K562 (cell line): ENCODE results near the gene TMEM218. TPM values are rescaled to one million over a fixed set of nuclear protein-coding genes. Genes with fewer than 3 reads are reported as not detected.

Experiments used
- CEBPZ ChIP-seq: fragments of 150-350 bp; IDR thresholded peaks from 2 replicates; pipeline ENCODE4 v1.6.1; 2014; ENCODE audit warnings: low read depth, mild to moderate bottlenecking, low read length, borderline replicate concordance
- FOXM1 ChIP-seq, 2 experiments: fragments of 450-650 bp in 1 of 2; sonication (generic) in 1 of 2; formaldehyde crosslinking in 1 of 2; IDR thresholded peaks; 2 replicates each; pipeline versions ENCODE4 v1.6.1 to v1.9.0; 2017 to 2022; ENCODE audit warnings: low read depth in 2 of 2, mild to moderate bottlenecking in 2 of 2, missing genetic modification reagents in 1 of 2, moderate library complexity in 1 of 2
- HDAC2 ChIP-seq: fragments of 450-650 bp; IDR thresholded peaks from 2 replicates; pipeline ENCODE4 v1.6.1; 2016; ENCODE audit warnings: mild to moderate bottlenecking
- HDAC3 ChIP-seq: fragments of 450-650 bp; IDR thresholded peaks from 2 replicates; pipeline ENCODE4 v1.6.1; 2018; ENCODE audit warnings: borderline replicate concordance, mild to moderate bottlenecking, moderate library complexity; ENCODE audit not compliant: partially characterized antibody
- KLF6 ChIP-seq: fragments of 250-450 bp; sonication (Bioruptor Pico); IDR thresholded peaks from 2 replicates; pipeline ENCODE4 v1.4.0; 2020; ENCODE audit warnings: mild to moderate bottlenecking, moderate library complexity, borderline replicate concordance
- NFRKB ChIP-seq: fragments of 450-650 bp; IDR thresholded peaks from 2 replicates; pipeline ENCODE4 v1.6.1; 2016; ENCODE audit warnings: low read depth
- RBBP5 ChIP-seq: fragments of 200-600 bp; sonication (generic); IDR thresholded peaks from 2 replicates; pipeline ENCODE4 v1.6.1; 2012; ENCODE audit warnings: borderline replicate concordance, mild to moderate bottlenecking, low read length, control low read depth, inconsistent platforms; ENCODE audit not compliant: insufficient read depth, poor library complexity, severe bottlenecking
- RBM15 ChIP-seq: fragments of 200-400 bp; formaldehyde crosslinking; IDR thresholded peaks from 2 replicates; pipeline ENCODE4 v1.6.1; 2018; ENCODE audit warnings: mild to moderate bottlenecking, low read length, moderate library complexity; ENCODE audit not compliant: insufficient read depth
- SMC3 ChIP-seq: conservative IDR thresholded peaks from 2 replicates; pipeline ENCODE4 v1.6.1; 2011; ENCODE audit warnings: low read depth, low read length, improper control_type of control experiment; ENCODE audit not compliant: insufficient read depth
- TAF15 ChIP-seq: fragments of 200-400 bp; formaldehyde crosslinking; IDR thresholded peaks from 2 replicates; pipeline ENCODE4 v1.6.1; 2017; ENCODE audit warnings: mild to moderate bottlenecking, low read depth, low read length, moderate library complexity
- ZBTB26 ChIP-seq: fragments of 450-650 bp; formaldehyde crosslinking; IDR thresholded peaks from 2 replicates; pipeline ENCODE4 v1.4.0; 2022; ENCODE audit warnings: missing genetic modification characterization
- ZEB2 ChIP-seq: fragments of 450-650 bp; IDR thresholded peaks from 2 replicates; pipeline ENCODE4 v1.6.1; 2016
- ZNF280A ChIP-seq: fragments of 450-650 bp; IDR thresholded peaks from 2 replicates; pipeline ENCODE4 v1.6.1; 2018; ENCODE audit warnings: mild to moderate bottlenecking, low read depth; ENCODE audit not compliant: partially characterized antibody
- ZNF444 ChIP-seq: fragments of 250-450 bp; sonication (Bioruptor Pico); IDR thresholded peaks from 2 replicates; pipeline ENCODE4 v1.4.0; 2020; ENCODE audit warnings: mild to moderate bottlenecking, moderate library complexity
- ZNF589 ChIP-seq: fragments of 200-800 bp; sonication (Bioruptor generic); IDR thresholded peaks from 2 replicates; pipeline ENCODE4 v1.6.1; 2016; ENCODE audit warnings: low read depth, missing genetic modification characterization, missing compliant biosample characterization
- ZNF592 ChIP-seq: fragments of 450-650 bp; IDR thresholded peaks from 2 replicates; pipeline ENCODE4 v1.6.1; 2017; ENCODE audit warnings: antibody characterized with exemption, mild to moderate bottlenecking
- polyA plus RNA-seq, 8 experiments: library from polyadenylated mRNA; depleted of rRNA in 4 of 8; stranded (reverse) in 5 of 8; unstranded in 3 of 8; fragments of >200 nt; fragmentation: Nextera tagmentation in 2 of 8; fragmentation: Illumina TruSeq in 1 of 8; extraction: Ambion mirVana in 2 of 8; extraction: Trizol in 1 of 8; gene quantifications; 2 replicates each; pipeline versions ENCODE4 v1.2.1 to v1.2.3, GENCODE V29; 2011 to 2014; ENCODE audit warnings: inconsistent platforms in 1 of 8, missing spikeins in 1 of 8
- total RNA-seq, 7 experiments: library from RNA; depleted of rRNA in 6 of 7; stranded (reverse); fragments of >200 nt in 6 of 7; fragmentation: Illumina TruSeq in 2 of 7; extraction: Trizol in 2 of 7; gene quantifications; 2 replicates each; pipeline versions ENCODE4 v1.2.1 to v1.2.3, GENCODE V29; 2011 to 2021; ENCODE audit warnings: low replicate concordance in 1 of 7

The TMEM218 gene
- total and polyA plus RNA-seq, 9 of the 15 experiments (the other 6 are each of a cell fraction or from before 2014, with no cell fraction given), result 13.4 to 32.2 (median 25.4) TPM

- TF ChIP-seq ZNF592 (peak; percentile 60; the same call in 1 of the 2 replicates), HDAC2 (peak; percentile 75; the same call in 1 of the 2 replicates), ZNF444 (no peak), SMC3 (no peak), TAF15 (no peak), FOXM1 (IDR thresholded peaks at IDR 0.05; ENCODE audit: low read depth) (peak; percentile 63), FOXM1 (CRISPR knock-in tag; IDR thresholded peaks at IDR 0.05; ENCODE audit: low read depth) (no peak), NFRKB (no peak), ZNF589 (CRISPR knock-in tag) (peak; percentile 38; the same call in 1 of the 2 replicates), KLF6 (CRISPR knock-in tag) (peak; percentile 55; the same call in 1 of the 2 replicates), RBBP5 (no peak), HDAC3 (no peak), ZBTB26 (CRISPR knock-in tag) (no peak), RBM15 (no peak), CEBPZ (no peak), ZEB2 (peak; percentile 71; the same call in 1 of the 2 replicates), ZNF280A (no peak)
Observed at GRCh38 chr11:125074511-125075241, 36.8 kb downstream of the TMEM218 start (continued).
